Caco-2 (cell line): ENCODE results near the gene ARHGAP42. TPM values are rescaled to one million over a fixed set of nuclear protein-coding genes. Genes with fewer than 3 reads are reported as not detected.

Experiments
- BruUV-seq: library from RNA; stranded (reverse); fragments of 400-500 nt; replicated peaks from 2 replicates; lab custom pipeline; 2021; lab: Mats Ljungman, UMichigan
- CTCF ChIA-PET: fragments of 300-600 bp; sonication (Branson Sonifier 250); formaldehyde crosslinking; loops from one replicate; lab custom pipeline; 2022; ENCODE audit warnings: antibody characterized with exemption; lab: Charles Lee
- POLR2A ChIA-PET: fragments of 300-600 bp; sonication (Branson Sonifier 250); formaldehyde crosslinking; loops from one replicate; lab custom pipeline; 2022; ENCODE audit warnings: antibody characterized with exemption; lab: Charles Lee
- DNase-seq, 2 experiments: peaks; one replicate each; pipeline versions ENCODE4 v3.0.0 to v3.0.0-alpha.2; 2020 to 2022
- H3K27me3 ChIP-seq: replicated peaks from 2 replicates; pipeline ENCODE4 v1.6.0; 2011; ENCODE audit warnings: low read length; ENCODE audit not compliant: control insufficient read depth, insufficient read depth
- H3K36me3 ChIP-seq: 2 replicates; pipeline ENCODE4 v1.5.1; 2011; ENCODE audit warnings: low read length; ENCODE audit not compliant: control insufficient read depth, insufficient read depth
- H3K4me1 ChIP-seq: fragments of 250-450 bp; sonication (Bioruptor Pico); 2 replicates; pipeline ENCODE4 v1.5.1; 2020; ENCODE audit warnings: mild to moderate bottlenecking
- H3K4me3 ChIP-seq: 2 replicates; pipeline ENCODE4 v1.5.1; 2011; ENCODE audit warnings: low read depth, mild to moderate bottlenecking, control low read depth, low read length
- H3K9me3 ChIP-seq: fragments of 250-450 bp; sonication (Bioruptor Pico); 2 replicates; pipeline ENCODE4 v1.5.1; 2020; ENCODE audit warnings: mild to moderate bottlenecking, moderate library complexity
- H3K27ac Mint-ChIP-seq: one replicate; pipeline ENCODE4 v1.8.0; 2022; ENCODE audit warnings: mixed read lengths; ENCODE audit not compliant: unreplicated experiment
- H3K27me3 Mint-ChIP-seq: one replicate; pipeline ENCODE4 v1.8.0; 2022; ENCODE audit warnings: mixed read lengths; ENCODE audit not compliant: insufficient read depth, unreplicated experiment
- H3K36me3 Mint-ChIP-seq: one replicate; pipeline ENCODE4 v1.8.0; 2022; ENCODE audit warnings: mild to moderate bottlenecking, mixed read lengths; ENCODE audit not compliant: insufficient read depth, unreplicated experiment
- H3K4me1 Mint-ChIP-seq: one replicate; pipeline ENCODE4 v1.8.0; 2022; ENCODE audit warnings: low read depth, mixed read lengths; ENCODE audit not compliant: unreplicated experiment
- H3K4me3 Mint-ChIP-seq: one replicate; pipeline ENCODE4 v1.8.0; 2022; ENCODE audit warnings: mild to moderate bottlenecking, moderate library complexity, mixed read lengths; ENCODE audit not compliant: unreplicated experiment
- H3K9me3 Mint-ChIP-seq: one replicate; pipeline ENCODE4 v1.8.0; 2022; ENCODE audit warnings: mixed read lengths; ENCODE audit not compliant: unreplicated experiment
- CTCF ChIP-seq, 2 experiments: fragments of 200-600 bp in 1 of 2; IDR thresholded peaks; 1 replicate in 1 of 2; 2 replicates in 1 of 2; pipeline versions ENCODE4 v1.5.1 to v1.8.0; 2011 to 2022; ENCODE audit warnings: antibody characterized with exemption in 1 of 2, control low read depth in 1 of 2, inconsistent platforms in 1 of 2, low read depth in 1 of 2, low read length in 1 of 2, mild to moderate bottlenecking in 1 of 2, moderate library complexity in 1 of 2; ENCODE audit not compliant: insufficient read depth in 1 of 2, severe bottlenecking in 1 of 2, unreplicated experiment in 1 of 2
- intact Hi-C: fragments of 100-400 bp; cut with micrococcal nuclease; formaldehyde crosslinking; loops from one replicate; pipeline ENCODE4 v1.10.0; 2022; ENCODE audit not compliant: unreplicated experiment
- total RNA-seq: library from RNA; stranded (reverse); gene quantifications from 2 replicates; pipeline ENCODE4 v1.2.3, GENCODE V29; 2022

ARHGAP42 gene
- total RNA-seq, 1 experiment from 2014 or later = 8.4 TPM

- Mint-ChIP-seq H3K27ac (no peak overlapping the region), H3K4me1 (no peaks in the 10 kb centered on the region), H3K36me3 (no peaks in the 10 kb centered on the region), H3K9me3 (no peaks in the 10 kb centered on the region), H3K27me3 (peaks cover 3% of the 10 kb centered on the region), H3K4me3 (no peak overlapping the region)
- no peaks in the 10 kb centered on the region for H3K27me3 ChIP-seq
- no peak overlapping the region for H3K4me3 ChIP-seq
- BruUV-seq = no TSS peak
- ChIA-PET CTCF (no interaction called here), POLR2A (no interaction called here)
- DNase-seq = no peak
- no peaks in the 10 kb centered on the region for H3K4me1 ChIP-seq
- no peaks in the 10 kb centered on the region for H3K9me3 ChIP-seq
- intact Hi-C loops = no loop called here
- no peaks in the 10 kb centered on the region for H3K36me3 ChIP-seq
- no peak for TF ChIP-seq CTCF (IDR thresholded peaks at IDR 0.05; ENCODE audit: insufficient read depth in 1 of 2, low read depth in 1 of 2, low read length in 1 of 2, severe bottlenecking in 1 of 2, unreplicated experiment in 1 of 2)
Observed at GRCh38 chr11:101028644-101029043, 341.6 kb downstream of the ARHGAP42 start.

- Histone ChIP-seq H3K36me3 (no peaks in the 10 kb centered on the region), H3K27me3 (no peaks in the 10 kb centered on the region), H3K9me3 (no peaks in the 10 kb centered on the region), H3K4me1 (no peaks in the 10 kb centered on the region), H3K4me3 (no peak overlapping the region)
- intact Hi-C loops = no loop called here
- Mint-ChIP-seq H3K4me3 (no peak overlapping the region), H3K9me3 (no peaks in the 10 kb centered on the region), H3K36me3 (no peaks in the 10 kb centered on the region), H3K27ac (no peak overlapping the region), H3K27me3 (peaks cover 3% of the 10 kb centered on the region), H3K4me1 (no peaks in the 10 kb centered on the region)
- ChIA-PET CTCF (no interaction called here), POLR2A (no interaction called here)
- no peak for TF ChIP-seq CTCF (IDR thresholded peaks at IDR 0.05; ENCODE audit: insufficient read depth in 1 of 2, low read depth in 1 of 2, low read length in 1 of 2, severe bottlenecking in 1 of 2, unreplicated experiment in 1 of 2)
- no peak for DNase-seq
- BruUV-seq = no TSS peak
Observed at GRCh38 chr11:101030015-101030414, 342.9 kb downstream of the ARHGAP42 start.

GRCh38 chr11:101030692-101031091 is 343.6 kb downstream of the ARHGAP42 start:
- ChIA-PET CTCF (interaction anchor here (0.5 kb wide), 1 partner anchor 124 kb away, joined by 3 read pairs; no protein-coding TSS in a partner anchor), POLR2A (interaction anchor here (0.6 kb wide), 1 partner anchor 13 kb away, joined by 3 read pairs; no protein-coding TSS in a partner anchor)
- BruUV-seq = no TSS peak
- Histone ChIP-seq H3K36me3 (no peaks in the 10 kb centered on the region), H3K27me3 (no peaks in the 10 kb centered on the region), H3K4me1 (no peaks in the 10 kb centered on the region), H3K9me3 (no peaks in the 10 kb centered on the region), H3K4me3 (no peak overlapping the region)
- H3K27ac Mint-ChIP-seq = no peak overlapping the region
- H3K27me3 Mint-ChIP-seq = peaks cover 3% of the 10 kb centered on the region
- no peak for TF ChIP-seq CTCF (IDR thresholded peaks at IDR 0.05; ENCODE audit: insufficient read depth in 1 of 2, low read depth in 1 of 2, low read length in 1 of 2, severe bottlenecking in 1 of 2, unreplicated experiment in 1 of 2)
- H3K4me3 Mint-ChIP-seq = no peak overlapping the region
- no peak for DNase-seq
- no peaks in the 10 kb centered on the region for H3K4me1 Mint-ChIP-seq
- no peaks in the 10 kb centered on the region for H3K36me3 Mint-ChIP-seq
- intact Hi-C loops = no loop called here
- H3K9me3 Mint-ChIP-seq = no peaks in the 10 kb centered on the region
